ENCODE measurements around the gene IFITM1. TPM values are rescaled to one million over a fixed set of nuclear protein-coding genes. Genes with fewer than 3 reads are reported as not detected.
A peak's percentile ranks its signal among the peaks of the same experiment; 100 is the strongest.

Gene IFITM1
- total and polyA plus RNA-seq, 9 of the 15 experiments (the other 6 are each of a cell fraction or from before 2014, with no cell fraction given): 691 to 5,579 (median 974) TPM

DNA sequence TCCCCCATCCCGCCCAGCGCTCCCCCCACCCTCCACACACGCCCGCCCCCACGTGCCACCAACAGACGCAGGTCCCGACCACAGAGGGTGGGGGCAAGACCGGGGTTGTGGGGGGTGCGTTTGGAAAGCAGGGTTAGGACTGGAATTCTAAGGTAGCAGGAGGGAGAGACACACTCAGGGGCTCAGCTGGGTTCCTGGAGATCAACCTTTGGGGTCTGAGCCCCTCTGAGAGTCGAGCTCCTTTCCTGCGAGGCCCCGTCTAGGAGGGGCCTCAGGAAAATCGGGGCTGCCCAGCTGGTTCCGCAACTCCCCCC, 24.5 kb upstream of the IFITM1 start:
- no peak for FAIRE-seq
- TF ChIP-seq NR4A1 (CRISPR knock-in tag; IDR thresholded peaks at IDR 0.05): no peak
- TF ChIP-seq NR4A1 (tag; IDR thresholded peaks at IDR 0.05): no peak
- no peak for TF ChIP-seq ZNF740 (CRISPR knock-in tag; IDR thresholded peaks at IDR 0.05)
- peak in 1 of 2 experiments; percentile 68; a peak in 2 of 4 replicates for TF ChIP-seq ZNF740 (tag; IDR thresholded peaks at IDR 0.05)
- TF ChIP-seq VEZF1 (CRISPR knock-in tag; IDR thresholded peaks at IDR 0.05): peak; percentile 2; the same call in 1 of the 2 replicates
- Histone ChIP-seq H3K36me3 (ENCODE audit: control insufficient read depth, insufficient read depth, low read length) (peaks cover 48% of the 10 kb centered on the region; the same call in 2 of the 3 replicates), H3K79me2 (ENCODE audit: control insufficient read depth, insufficient read depth, low read length) (peaks cover 37% of the 10 kb centered on the region), H3K9me3 (replicated peaks; ENCODE audit: control insufficient read depth, insufficient read depth, low read depth, low read length) (no peaks in the 10 kb centered on the region), H3K4me1 (replicated peaks in 1 of 2; ENCODE audit: control insufficient read depth in 2 of 2, insufficient read depth in 2 of 2, low read length in 2 of 2) (peaks cover 13 to 90% of the 10 kb centered on the region in 2 experiments; a peak in 4 of 5 replicates), H3K4me3 (peak overlapping the region; percentile 58), H3K27me3 (ENCODE audit: control insufficient read depth in 2 of 2, insufficient read depth in 2 of 2, low read length in 2 of 2) (no peaks in the 10 kb centered on the region), H4K20me1 (replicated peaks; ENCODE audit: control insufficient read depth, insufficient read depth, low read length) (no peaks in the 10 kb centered on the region), H3K9ac (ENCODE audit: insufficient read depth in 1 of 2, low read depth in 2 of 2, low read length in 2 of 2) (peak overlapping the region; percentile 55 to 94), H3K4me2 (ENCODE audit: insufficient read depth, low read length) (peak overlapping the region; percentile 66), H3K9me1 (ENCODE audit: control insufficient read depth, insufficient read depth, low read length) (no peaks in the 10 kb centered on the region), H3K27ac (ENCODE audit: extremely low read depth, low read depth, low read length) (peak overlapping the region; percentile 43; the same call in 2 of the 3 replicates), H2AFZ (ENCODE audit: low read depth, low read length) (no peak overlapping the region)
- DNase-seq (ENCODE audit: extremely low read depth in 1 of 4, low spot score in 3 of 4): peak in 2 of 4 experiments; percentile 34 to 40
- POLR2A ChIA-PET: interaction anchor here (0.7 to 1.0 kb wide), 3 partner anchors 9 to 83 kb away, joined by 3 to 4 read pairs (median 3); partner anchors contain the start of genes BET1L and RIC8A
- 0% methylated on average over 5 of the region's 14 CpGs for WGBS (ENCODE audit: insufficient coverage, low coverage, missing lambda C conversion rate)
- BruUV-seq (replicated peaks): no TSS peak
- intact Hi-C loops (cut with micrococcal nuclease): no loop called here
- CTCF ChIA-PET (ENCODE audit: low intra/inter-chr PET ratio): no interaction called here
- in situ Hi-C loops (cut with MboI): no loop called here
- peak; percentile 1; the same call in 2 of the 3 replicates for ATAC-seq

Measured in K562 (cell line).